GM18870 (cell line): ENCODE measurements around the gene DCP1A.
"Not testable (repeated sequence)": the region's sequence is repeated elsewhere in the genome, so short reads cannot be mapped to it uniquely, and the experiment has no call there.

ENCODE experiments used
- ATAC-seq: cut with Tn5 transposase; IDR thresholded peaks from one replicate; pipeline ENCODE4 v1.9.1; 2021; ENCODE audit warnings: moderate library complexity; ENCODE audit not compliant: unreplicated experiment

The DCP1A gene

DNA sequence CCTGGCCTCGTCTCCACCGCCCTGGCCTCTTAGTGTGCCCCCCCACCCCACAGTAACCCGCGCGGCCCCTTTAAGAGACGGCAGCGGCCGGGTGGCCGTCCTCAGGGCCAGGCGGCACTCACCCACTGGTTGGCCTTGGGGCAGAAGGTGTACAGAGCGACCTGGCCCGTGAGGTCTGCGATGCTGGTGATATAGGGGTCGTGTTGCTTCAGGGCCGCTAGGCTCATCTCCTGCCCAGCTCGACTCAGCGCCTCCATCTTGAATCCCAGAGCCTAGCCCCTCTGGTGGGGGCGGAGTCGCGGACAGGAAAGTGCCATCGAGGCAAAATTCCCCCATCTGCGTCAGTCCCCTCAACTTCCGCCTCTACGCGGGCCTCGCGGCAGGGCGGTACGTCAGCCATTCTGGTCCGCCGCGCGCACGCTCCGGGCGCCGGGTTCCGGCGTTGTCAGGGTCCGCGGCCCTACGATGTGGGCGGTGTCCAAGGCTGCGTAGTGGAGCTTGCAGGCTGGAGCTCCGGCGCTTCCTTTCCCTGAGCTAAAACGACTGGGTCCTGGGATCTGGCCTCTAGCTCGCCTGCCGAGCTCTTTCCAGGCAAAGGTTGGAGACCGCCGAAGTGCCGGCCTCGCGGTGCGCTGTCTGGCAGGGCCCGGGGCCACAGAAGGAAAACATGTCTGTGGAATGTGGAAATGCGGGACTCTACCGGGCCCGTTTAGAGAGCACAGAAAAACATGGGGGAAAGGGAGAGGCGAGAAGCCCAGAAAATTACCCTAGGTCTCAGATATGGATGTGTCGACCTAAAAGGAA is at the start of gene DCP1A:
Gene DCP1A (minus strand): TSS at position 283 of the 804 bp plus-strand sequence. CDS start 26 bp downstream, at position 257.
- ATAC-seq, result peak; percentile 89

DNA sequence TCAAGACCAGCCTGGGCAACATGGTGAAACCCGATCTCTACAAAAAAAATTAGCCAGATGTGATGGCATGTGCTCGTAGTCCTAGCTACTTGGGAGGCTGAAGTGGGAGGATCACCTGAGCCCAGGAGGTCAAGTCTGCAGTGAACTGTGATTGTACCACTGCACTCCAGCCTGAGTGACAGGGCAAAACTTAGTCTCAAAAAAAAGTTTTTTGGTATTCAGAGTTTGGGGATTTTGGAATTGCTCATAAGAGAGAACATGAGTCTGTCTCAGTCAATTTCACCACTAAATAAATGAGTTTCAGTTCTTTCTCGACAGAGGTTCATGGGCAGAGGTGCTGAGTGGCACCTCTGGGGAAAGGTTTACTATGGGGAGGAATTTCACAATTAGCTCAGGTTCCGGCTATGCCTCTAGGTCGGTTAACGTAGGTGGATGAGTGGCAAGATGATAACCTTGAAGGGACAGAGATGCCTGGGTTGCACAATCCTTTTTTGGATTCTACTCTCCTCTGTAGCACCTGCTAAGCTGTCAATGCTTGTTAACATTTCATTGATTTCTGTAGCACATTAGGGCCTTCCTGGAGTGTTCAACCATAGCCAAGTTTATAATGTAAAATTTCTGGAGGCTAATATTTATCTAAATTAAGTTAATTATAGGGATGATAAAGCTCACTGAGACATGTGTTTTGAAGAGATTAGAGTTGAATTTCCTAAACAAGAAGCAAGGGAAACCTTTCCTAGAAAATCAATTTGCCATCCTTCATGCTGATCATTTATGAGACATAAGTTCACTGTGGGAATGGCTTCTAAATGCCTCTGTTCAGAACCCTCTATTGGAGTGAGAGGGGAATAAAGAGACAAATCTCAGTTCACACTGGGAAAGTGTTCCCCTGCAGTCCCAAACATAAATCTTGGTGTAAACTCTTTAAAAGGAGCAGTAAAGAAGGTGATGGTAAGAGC is 37.4 kb upstream of the DCP1A start:
- no peak for ATAC-seq

DNA sequence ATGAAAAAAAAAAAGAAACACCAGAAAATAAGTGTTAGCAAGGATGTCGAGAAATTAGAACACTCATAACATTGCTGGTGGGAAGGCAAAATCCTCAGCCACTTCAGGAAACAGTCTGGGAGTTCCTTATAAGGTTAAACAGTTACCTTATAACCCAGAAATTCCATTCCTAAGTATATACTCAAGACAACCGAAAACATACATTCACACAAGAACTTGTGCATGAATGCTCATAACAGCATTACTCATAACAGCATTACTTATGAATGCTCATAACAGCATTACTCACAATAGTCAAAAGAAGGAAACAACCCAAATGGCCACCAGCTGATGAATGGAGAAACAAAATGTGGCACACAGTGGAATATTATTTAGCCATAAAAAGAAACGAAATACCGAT is 34.8 kb upstream of the DCP1A start:
- no peak for ATAC-seq

DNA sequence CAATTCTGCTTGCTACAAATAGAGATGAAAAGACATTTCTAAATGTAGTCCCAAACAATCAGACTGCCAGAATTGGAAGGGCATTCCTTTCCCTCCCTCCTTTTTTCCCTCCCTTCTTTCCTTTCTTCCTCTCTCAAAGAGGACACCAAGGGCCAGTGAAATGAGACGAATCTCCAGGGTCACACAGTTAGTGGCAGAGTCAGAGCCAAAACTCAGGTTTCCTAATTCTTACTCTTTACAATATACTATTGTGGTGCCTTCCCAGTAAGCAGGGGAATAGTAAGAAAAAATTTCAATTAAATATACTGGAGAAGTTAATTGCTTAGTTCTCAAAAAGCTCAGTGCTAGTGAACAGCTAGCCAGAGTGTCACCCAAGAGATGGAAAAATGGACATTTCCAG is 33.0 kb upstream of the DCP1A start:
- ATAC-seq, result no peak

DNA sequence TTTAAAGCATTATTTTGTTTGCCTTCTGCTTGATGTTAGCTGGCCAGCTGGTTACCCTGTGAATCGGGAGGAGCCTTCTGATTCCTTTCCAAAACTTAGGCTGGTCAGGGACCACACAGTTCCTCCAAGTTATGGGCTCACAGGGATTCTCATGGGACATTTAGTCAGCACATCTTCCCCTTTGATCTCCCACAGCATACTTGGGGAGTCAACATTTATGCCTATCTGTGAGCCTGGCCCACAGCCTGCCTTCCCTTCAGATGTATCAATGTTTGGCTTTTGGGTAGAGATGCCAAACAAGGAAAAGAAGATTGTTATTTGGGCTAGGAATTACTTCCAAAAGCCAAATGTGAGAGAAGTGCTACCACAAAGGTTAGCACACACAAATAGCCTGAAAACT is 32.6 kb upstream of the DCP1A start:
- no peak for ATAC-seq

DNA sequence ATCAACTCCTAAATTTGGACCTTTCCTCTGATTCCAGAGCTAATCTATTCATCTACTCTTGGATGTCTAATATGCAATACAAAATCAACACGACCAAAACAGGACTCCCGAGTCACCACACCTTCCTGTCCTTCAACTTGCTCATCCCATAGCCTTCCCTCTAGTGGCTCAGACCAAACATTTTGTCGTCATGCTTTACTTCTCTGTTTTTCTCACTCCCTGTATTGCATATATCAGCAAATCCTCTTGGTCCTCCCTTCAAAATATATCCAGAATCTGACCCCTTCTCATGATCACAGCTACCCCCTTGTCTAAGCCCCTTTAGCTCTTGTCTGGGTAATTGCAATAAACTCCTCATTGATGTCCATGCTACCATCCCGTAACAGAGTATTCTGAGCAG is 30.5 kb upstream of the DCP1A start:
- ATAC-seq, result no peak

DNA sequence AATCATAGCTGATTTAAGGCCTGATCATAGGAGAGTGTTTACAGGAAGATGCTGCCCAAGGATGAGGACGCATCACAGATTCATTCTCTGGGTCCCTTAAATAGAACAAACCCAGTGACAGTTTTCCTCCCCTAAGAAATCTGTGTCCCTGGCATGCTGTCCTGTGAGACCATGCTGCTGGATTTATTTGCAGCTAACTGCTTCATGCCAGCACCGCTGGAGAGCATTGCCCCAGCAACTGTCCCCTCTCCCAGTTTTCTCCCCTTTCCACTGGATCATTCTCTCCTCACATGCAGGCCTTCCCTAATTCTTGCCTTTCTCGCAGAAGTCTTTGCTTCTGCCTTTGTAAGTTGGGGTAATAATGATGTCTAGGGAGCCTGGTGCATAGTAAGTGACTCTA is 29.3 kb upstream of the DCP1A start:
- ATAC-seq, result no peak

DNA sequence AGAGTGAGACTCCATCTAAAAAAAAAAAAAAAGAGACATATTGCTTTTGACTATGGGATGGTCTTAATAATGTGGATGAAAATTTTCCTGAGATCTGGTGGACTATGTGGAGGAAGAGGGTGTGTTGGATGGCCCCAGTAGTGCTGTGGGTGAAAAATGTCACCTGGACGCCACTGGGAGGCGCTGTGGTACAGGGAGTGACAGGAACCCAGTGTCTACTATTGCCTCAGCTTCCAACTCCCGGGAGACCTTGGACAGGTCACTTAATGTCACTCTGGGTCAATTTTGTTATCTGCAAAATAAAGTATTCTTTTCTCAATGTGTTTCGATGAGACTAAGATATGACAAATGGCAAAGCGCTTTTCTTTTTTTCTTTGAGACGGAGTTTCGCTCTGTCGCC is 27.7 kb upstream of the DCP1A start:
- no peak for ATAC-seq

DNA sequence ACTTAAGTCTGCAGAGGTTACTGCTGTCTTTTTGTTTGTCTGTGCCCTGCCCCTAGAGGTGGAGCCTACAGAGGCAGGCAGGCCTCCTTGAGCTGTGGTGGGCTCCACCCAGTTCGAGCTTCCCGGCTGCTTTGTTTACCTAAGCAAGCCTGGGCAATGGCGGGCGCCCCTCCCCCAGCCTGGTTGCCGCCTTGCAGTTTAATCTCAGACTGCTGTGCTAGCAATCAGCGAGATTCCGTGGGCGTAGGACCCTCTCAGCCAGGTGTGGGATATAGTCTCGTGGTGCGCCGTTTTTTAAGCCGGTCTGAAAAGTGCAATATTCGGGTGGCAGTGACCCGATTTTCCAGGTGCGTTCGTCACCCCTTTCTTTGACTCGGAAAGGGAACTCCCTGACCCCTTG is 23.4 kb upstream of the DCP1A start:
- not testable (repeated sequence) for ATAC-seq

DNA sequence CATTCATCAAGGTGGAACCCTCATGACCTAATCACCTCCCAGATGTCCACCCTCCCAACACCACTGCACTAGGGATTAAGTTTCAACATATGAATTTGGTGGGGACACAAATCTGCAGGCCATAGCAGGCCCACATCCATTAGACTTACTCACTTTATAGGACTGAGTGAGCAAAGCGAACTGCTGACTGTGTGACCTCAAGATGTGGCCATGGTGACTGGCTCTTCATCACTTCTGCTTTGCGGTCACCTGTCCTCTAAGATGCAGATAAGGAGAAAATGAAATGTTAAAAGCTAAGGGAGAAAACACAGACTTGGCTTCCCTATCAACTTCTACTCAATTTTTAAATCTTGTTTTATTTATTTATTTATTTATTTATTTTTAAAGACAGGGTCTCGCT is 14.5 kb upstream of the DCP1A start:
- ATAC-seq, result no peak

DNA sequence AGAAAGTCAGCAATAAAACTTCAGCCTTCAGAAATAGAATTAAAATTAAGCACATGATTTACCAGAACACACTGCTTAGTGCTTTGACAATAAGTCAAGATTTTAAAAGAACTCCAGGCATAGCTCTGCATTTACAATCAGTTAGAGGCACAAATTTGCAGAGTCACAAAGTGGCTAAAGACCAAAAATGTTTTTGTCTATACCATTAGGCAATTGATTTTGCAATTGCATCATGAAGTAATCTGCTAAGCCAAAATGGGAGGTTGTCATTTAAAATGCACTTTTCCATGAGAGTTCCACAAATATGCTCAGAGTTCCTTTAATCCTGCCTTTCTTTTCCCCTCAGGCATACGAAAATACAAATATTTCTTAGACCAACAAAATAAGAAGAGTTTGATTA is 10.1 kb upstream of the DCP1A start:
- no peak for ATAC-seq

DNA sequence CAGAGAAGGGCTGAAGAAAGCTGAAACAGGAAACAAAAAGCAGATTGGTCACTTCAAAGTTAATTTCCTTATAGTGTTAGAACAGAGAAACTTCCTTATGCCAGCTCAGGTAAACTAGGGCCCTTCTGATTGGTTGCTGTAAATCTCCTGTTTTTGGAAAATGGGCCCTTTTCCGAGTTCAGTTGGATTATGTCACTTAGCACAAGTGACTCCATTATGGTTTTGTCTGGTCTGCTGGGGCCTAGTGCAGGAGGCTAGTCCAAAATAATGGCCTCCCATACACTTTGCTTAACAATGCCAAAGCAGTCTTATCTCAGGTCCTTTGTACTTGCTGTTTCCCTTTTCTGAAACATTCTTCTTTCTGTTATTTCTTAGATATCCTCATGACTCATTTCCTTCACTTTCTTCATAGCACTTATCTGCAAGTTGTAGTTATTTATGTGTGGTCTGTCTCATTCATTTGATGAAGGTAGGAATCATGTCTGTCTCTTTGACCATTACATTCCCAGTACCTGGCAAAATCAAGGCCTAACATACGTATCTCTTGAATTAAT is 7.7 kb upstream of the DCP1A start:
- no peak for ATAC-seq

DNA sequence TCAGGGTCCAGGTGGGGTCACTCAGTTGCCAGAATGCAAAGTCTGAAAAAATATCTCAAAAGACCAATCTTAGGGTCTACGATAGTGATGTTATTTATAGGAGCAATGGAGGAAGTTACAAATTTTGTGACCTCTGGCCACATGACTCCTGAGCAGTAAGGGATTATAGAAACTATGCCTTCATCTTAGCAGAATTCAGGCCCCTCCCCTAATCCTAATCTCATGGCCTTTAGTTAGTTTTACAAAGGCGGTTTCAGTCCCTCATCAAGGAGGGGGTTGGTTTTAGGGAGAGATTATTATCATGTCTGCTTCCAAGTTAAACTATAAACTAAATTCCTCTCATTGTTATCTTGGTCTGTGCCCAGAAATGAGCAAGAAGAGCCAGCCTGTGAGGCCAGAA is 5.9 kb upstream of the DCP1A start:
- ATAC-seq, result no peak

DNA sequence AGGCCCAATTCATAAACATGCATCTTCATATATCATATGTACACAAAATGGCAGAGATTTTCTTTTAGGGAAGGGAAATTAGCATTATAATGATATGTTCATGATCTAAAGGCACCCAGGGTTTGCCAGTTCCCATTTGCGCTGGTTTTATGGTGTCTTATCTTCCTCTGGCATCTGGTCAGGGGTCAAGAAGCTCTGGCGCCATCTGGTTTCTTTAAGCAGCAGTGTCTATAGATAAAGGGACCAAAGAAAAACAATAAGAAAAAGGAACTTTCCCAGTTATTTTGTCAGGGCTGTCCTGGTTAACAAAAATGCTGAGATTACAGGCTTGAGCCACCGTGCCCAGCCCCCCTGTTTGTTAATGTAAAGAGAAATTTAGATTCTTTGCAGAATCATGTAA is 3.3 kb upstream of the DCP1A start:
- ATAC-seq, result no peak

DNA sequence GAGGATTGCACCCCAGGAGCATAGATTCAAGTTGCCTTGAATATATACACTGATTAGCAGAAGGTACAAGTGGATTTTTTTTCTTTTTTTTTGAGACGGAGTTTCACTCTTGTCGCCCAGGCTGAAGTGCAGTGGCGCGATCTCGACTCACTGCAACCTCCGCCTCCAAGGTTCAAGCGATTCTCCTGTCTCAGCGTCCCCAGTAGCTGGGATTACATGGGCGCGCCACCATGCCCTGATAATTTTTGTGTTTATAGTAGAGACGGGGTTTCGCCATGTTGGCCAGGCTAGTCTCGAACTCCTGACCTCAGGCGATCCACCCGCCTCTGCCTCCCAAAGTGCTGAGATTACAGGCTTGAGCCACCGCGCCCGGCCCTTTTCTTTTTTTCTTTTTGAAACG is 775 bp upstream of the DCP1A start:
- not testable (repeated sequence) for ATAC-seq

DNA sequence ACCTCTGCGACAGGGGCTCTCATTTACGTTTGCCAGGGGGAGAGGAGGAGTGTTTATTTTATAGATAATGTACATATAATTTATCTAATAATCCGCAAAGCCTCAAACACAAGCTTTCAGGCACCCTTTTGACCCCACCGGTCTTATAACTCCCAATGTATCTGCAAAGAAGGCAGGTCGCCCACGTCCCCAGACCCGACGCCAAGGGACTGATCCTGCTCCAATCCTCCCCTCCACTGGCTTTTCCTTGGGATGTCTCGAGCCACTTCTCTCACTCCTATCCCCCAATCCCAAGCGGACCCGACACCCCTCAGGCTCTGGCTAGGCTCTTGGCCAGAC is 452 bp downstream of the DCP1A start:
- ATAC-seq, result no peak

DNA sequence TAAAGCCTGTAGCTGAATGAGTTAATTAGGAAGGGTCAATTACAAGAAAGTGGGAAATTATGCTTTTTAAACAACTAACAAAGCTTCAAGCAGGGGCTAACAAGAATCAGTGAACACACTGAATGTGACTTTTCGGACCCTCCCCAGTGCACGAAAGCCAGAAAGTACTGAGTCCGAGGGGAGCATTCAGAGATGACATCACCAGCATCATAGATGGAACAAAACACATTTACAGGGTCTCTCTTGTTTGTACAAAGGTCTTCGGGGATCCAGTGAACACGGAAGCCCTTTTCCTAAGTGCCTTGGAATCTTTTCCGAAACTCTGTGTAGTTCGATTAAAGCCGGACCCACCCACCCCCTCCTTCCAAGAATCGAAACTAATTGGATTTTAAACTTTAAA is 829 bp downstream of the DCP1A start:
- ATAC-seq, result no peak

DNA sequence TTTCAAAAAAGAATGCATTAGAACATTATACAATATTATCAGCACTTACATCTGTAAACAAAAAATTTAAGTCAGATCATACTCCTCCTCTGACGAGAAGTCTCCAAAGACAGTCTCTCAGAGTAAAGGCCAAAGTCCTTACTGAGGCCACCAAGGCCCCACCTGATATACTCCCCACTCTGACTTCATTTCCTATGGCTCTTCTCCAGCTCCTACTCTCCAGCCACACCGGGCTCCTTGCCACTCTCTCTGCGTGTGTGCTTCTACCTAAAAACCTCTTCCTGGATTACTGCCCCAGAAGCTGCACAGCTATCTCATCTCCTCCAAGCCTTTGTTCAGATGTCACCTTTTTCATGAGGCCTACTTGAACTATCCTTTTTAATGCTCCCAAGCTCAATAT is 5.0 kb downstream of the DCP1A start:
- no peak for ATAC-seq

DNA sequence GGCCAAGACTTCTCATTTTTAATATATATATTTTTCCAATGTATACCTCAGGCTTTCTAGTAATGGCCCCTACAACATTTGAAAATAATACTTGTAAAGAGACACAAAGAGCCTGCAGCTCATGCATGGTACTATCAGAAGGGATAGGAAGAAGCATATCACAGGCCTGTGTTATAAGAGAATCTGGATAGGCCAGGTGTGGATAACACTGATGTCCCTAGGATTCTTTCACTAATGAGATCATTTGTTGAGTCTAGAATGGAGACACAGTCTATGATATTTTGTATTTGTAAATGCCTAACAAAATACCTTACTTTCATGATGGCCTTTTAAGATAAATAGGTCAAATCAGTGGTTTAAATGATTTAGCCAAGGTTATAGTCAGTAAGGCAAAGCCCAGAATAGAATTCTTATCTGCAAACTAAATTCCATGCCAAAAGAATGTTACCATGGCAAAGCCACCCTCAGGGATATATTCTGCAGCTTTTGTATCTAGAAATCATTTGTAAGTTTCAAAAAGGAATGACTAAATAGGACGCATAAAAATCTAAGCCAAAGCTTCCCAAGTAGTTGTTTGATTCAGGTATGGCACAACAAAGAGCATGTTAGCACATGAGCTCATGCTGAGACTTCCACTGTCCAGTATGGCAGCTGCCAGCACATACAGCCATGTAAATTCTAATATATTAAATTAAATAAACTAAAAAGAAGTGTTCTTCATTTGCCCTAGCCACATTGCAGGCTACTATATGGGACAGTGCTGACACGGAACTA is 10.0 kb downstream of the DCP1A start:
- ATAC-seq, result no peak

DNA sequence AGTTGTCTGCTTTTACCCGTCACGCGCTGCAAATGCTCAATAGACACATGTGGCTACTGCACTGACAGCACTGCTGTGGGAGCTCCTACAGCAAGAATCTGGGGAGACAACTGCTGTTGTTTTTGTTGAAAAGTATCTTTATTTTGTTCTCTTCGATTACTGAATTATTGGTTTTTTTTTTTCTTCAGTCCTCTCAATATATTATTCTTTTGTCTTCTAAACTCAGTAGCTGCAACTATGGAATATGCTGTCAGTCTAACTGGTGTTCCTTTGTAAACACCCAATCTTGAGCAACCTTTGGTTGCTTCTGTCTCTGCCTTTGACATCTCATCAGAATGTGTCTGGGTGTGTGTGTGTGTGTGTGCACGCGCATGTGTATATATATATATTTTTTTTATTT is 12.6 kb downstream of the DCP1A start:
- no peak for ATAC-seq

DNA sequence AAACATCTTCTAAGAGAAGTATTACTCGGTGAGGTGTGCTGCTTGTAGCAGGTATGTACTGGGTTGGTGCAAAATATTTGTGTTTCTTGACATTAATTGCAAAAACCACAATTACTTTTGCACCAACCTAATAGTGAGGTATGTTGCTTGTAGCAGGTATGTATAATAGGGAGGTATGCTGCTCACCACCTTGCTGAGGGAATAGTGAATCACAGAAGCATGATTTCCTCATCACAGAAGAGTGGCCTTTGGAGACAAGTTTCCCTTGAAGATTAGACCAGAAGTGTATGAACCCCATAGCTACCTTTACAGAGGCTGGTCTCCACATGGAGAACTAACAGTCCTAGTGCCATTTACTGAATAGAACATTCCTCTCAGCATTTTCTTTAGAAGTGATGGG is 15.5 kb downstream of the DCP1A start:
- ATAC-seq, result no peak
